Measurements from ENCODE around the gene KIAA0232. TPM values are rescaled to one million over a fixed set of nuclear protein-coding genes. Genes with fewer than 3 reads are reported as not detected.

Gene KIAA0232
- total RNA-seq, 2 experiments from 2014 or later = 12.8 to 13.3 TPM

DNA sequence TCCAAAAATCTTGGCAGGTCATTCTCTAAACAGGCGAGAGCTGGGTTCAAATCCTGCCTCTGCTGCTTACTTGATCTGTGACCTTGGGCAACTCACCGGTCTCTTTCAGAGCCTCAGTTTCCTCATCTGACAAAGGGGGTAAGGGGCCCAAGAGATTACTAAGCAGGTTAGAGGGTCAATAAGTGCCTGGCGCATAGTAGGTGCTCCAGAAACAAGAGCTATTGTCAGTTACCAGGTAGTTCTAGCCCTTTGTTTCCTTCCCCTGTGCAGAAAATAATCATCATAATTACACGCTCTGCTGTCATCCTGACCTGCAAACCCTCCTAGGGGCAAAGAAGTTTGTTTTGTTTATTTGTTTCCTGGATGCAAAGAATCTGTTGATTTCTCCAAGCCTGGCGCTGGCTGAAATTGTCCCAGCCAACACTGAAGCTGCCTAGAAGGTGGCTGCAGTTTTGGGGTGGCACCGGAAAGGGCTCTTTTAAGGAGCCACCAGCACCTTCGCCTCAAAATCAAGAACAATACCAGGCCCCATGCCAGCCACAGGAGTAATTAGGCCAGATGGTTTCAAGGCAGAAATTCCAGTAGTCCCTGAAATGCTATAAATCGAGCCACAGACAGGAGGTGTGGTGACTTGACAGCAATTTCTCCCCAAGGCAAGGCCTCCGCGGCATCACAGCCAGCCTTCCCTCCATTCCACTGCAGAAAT lies 10.2 kb upstream of the KIAA0232 start:
- H3K9me3 Mint-ChIP-seq = no peaks in the 10 kb centered on the region
- ATAC-seq = no peak
- H3K4me3 Mint-ChIP-seq = no peak overlapping the region
- ChIA-PET POLR2A (no interaction called here), CTCF (no interaction called here)
- H3K27ac Mint-ChIP-seq = no peak overlapping the region
- H3K4me1 Mint-ChIP-seq (ENCODE audit: low read depth) = peaks cover 37% of the 10 kb centered on the region
- H3K27me3 Mint-ChIP-seq = no peaks in the 10 kb centered on the region
- intact Hi-C loops (cut with micrococcal nuclease) = no loop called here
- TF ChIP-seq, protein P1, sequence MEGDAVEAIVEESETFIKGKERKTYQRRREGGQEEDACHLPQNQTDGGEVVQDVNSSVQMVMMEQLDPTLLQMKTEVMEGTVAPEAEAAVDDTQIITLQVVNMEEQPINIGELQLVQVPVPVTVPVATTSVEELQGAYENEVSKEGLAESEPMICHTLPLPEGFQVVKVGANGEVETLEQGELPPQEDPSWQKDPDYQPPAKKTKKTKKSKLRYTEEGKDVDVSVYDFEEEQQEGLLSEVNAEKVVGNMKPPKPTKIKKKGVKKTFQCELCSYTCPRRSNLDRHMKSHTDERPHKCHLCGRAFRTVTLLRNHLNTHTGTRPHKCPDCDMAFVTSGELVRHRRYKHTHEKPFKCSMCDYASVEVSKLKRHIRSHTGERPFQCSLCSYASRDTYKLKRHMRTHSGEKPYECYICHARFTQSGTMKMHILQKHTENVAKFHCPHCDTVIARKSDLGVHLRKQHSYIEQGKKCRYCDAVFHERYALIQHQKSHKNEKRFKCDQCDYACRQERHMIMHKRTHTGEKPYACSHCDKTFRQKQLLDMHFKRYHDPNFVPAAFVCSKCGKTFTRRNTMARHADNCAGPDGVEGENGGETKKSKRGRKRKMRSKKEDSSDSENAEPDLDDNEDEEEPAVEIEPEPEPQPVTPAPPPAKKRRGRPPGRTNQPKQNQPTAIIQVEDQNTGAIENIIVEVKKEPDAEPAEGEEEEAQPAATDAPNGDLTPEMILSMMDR (IDR thresholded peaks at IDR 0.05) = no peak
- DNase-seq = no peak
- no peaks in the 10 kb centered on the region for H3K36me3 Mint-ChIP-seq (ENCODE audit: low read depth)

DNA sequence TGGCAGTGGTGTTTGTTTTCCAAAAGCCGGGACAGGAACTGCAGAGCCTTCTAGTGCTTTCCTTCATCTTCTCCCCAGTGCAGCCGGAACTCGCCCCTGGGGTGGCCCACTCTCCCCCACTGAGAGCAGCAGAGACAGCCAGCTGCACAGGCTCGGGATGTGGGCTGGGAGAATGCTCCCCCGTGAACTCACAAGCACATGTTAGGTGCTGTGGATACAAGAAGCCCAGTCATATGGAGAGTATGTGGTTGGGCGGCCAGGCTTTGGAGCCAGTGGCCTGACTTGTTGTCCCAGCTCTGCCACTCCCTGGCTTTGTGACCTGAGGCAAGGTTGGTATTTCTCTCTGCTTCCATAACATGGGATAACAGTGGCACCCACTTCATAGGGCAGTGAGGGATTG lies 9.4 kb upstream of the KIAA0232 start:
- DNase-seq (no peak), ATAC-seq (no peak)
- no peak overlapping the region for H3K4me3 Mint-ChIP-seq
- H3K27ac Mint-ChIP-seq = no peak overlapping the region
- no peaks in the 10 kb centered on the region for H3K27me3 Mint-ChIP-seq
- ChIA-PET CTCF (interaction anchor here (0.7 kb wide), 1 partner anchor 53 kb away, joined by 3 read pairs; no protein-coding TSS in a partner anchor), POLR2A (no interaction called here)
- H3K9me3 Mint-ChIP-seq = no peaks in the 10 kb centered on the region
- H3K36me3 Mint-ChIP-seq (ENCODE audit: low read depth) = no peaks in the 10 kb centered on the region
- intact Hi-C loops (cut with micrococcal nuclease) = no loop called here
- TF ChIP-seq, protein P1 (IDR thresholded peaks at IDR 0.05) = no peak
- peaks cover 44% of the 10 kb centered on the region for H3K4me1 Mint-ChIP-seq (ENCODE audit: low read depth)

DNA sequence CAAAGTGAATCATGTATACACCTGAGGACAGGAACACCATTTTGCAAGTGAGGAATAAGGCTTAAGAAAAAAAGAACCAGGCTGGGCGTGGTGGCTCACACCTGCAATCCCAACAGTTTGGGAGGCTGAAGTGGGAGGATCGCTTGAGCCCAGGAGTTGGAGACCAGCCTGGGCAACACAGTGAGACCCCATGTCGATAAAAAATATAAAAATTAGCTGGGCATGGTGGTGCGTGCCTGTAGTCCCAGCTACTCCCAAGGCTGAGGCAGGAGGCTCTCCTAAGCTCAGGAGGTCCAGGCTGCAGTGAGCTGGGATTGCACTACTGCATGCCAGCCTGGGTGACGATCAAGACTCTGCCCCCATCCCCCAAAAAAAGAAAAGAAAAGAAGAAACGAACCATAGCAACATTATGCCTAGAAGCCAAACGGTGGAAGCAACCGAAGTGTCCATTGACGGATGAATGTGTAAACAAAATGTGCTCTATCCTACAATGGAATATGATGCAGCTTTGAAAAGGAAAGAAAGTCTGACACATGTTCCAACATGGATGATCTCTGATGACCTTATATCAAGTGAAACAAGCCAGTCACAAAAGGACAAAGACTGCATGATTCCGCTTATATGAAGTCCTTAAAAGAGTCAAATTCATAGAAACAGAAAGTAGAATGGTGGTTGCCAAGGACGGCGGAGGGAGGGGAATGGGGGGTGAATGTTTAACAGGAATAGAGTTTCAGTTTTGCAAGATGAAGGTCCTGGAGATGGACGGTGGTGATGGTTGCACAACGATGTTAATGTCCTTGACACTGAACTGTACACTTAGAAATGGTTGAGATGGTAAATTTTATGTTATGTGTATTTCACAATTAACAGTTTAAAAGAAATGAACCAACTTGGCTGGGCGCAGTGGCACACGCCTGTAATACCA lies 8.6 kb upstream of the KIAA0232 start:
- H3K9me3 Mint-ChIP-seq = no peaks in the 10 kb centered on the region
- intact Hi-C loops (cut with micrococcal nuclease) = no loop called here
- no peak overlapping the region for H3K4me3 Mint-ChIP-seq
- no peaks in the 10 kb centered on the region for H3K27me3 Mint-ChIP-seq
- ChIA-PET POLR2A (no interaction called here), CTCF (interaction anchor here (0.7 kb wide), 1 partner anchor 53 kb away, joined by 3 read pairs; no protein-coding TSS in a partner anchor)
- no peak for ATAC-seq
- no peak overlapping the region for H3K27ac Mint-ChIP-seq
- H3K4me1 Mint-ChIP-seq (ENCODE audit: low read depth) = peaks cover 43% of the 10 kb centered on the region
- DNase-seq = no peak
- TF ChIP-seq, protein P1 (IDR thresholded peaks at IDR 0.05) = no peak
- no peaks in the 10 kb centered on the region for H3K36me3 Mint-ChIP-seq (ENCODE audit: low read depth)

DNA sequence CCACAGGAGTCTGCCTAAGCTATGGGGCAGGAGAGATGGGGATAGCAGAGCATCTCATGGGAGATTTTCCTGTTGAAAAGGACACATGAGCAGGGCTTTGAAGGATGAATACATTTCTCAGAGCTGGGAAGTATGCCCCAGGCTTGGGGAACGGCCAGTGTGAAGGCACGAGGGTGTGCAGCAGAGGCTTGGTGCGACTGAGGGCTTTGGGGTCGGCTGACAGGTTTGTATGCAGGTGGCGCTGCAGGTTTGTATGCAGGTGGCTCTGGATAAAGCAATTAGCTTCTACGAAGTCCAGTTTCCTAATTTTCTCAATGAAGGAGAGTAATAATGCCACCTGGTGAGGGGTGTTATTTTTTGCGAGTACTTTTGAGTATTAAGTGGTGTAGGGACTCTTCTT lies 6.8 kb upstream of the KIAA0232 start:
- ATAC-seq = no peak

More for the DNA sequence above, 6.8 kb upstream of the KIAA0232 start:
- no peaks in the 10 kb centered on the region for H3K9me3 Mint-ChIP-seq
- H3K4me3 Mint-ChIP-seq = no peak overlapping the region
- H3K36me3 Mint-ChIP-seq (ENCODE audit: low read depth) = no peaks in the 10 kb centered on the region
- no peak overlapping the region for H3K27ac Mint-ChIP-seq
- ChIA-PET CTCF (interaction anchor here (1.4 kb wide), 1 partner anchor 98 kb away, joined by 5 read pairs; no protein-coding TSS in a partner anchor), POLR2A (interaction anchor here (1.0 kb wide), 1 partner anchor 81 kb away, joined by 4 read pairs; no protein-coding TSS in a partner anchor)
- intact Hi-C loops (cut with micrococcal nuclease) = no loop called here
- H3K27me3 Mint-ChIP-seq = no peaks in the 10 kb centered on the region
- TF ChIP-seq, protein P1 (IDR thresholded peaks at IDR 0.05) = no peak
- peaks cover 46% of the 10 kb centered on the region for H3K4me1 Mint-ChIP-seq (ENCODE audit: low read depth)
- DNase-seq = no peak

Measured in activated CD8-positive, alpha-beta T cell treated with anti-CD3 and anti-CD28 coated beads for 36 hours (primary cell).